Measurements from ENCODE around the gene COPS9. TPM values are rescaled to one million over a fixed set of nuclear protein-coding genes. Genes with fewer than 3 reads are reported as not detected.

COPS9 gene
- total RNA-seq, 1 experiment from 2014 or later: 202 TPM

DNA sequence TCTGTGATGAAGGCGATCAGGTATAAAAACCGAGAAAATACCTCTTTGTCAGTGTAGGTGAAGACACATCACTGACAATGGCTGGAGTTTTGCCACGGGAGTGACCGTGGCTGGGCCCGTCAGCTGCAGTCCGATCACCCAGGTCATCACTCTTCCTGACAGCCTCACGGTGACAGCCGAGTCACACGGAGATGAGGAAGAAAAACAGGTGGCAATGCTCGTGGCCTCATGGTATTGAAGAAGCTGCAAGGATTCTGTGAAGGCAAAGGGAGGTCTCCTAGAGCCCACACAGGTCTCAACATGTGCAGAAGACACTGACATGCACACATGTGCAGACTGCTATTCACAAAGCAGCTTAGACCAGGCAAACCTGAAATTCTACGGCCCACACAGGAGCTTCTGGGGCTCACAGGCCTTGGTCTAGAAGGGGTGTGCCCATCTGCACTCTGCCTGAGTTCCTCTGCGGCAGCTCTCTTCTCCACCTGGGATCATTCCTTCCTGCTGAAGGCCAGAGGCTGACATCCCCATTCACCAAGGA is 7.4 kb downstream of the COPS9 start:
- TF ChIP-seq, protein P1, sequence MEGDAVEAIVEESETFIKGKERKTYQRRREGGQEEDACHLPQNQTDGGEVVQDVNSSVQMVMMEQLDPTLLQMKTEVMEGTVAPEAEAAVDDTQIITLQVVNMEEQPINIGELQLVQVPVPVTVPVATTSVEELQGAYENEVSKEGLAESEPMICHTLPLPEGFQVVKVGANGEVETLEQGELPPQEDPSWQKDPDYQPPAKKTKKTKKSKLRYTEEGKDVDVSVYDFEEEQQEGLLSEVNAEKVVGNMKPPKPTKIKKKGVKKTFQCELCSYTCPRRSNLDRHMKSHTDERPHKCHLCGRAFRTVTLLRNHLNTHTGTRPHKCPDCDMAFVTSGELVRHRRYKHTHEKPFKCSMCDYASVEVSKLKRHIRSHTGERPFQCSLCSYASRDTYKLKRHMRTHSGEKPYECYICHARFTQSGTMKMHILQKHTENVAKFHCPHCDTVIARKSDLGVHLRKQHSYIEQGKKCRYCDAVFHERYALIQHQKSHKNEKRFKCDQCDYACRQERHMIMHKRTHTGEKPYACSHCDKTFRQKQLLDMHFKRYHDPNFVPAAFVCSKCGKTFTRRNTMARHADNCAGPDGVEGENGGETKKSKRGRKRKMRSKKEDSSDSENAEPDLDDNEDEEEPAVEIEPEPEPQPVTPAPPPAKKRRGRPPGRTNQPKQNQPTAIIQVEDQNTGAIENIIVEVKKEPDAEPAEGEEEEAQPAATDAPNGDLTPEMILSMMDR (conservative IDR thresholded peaks at IDR 0.05): no peak
- no peak for TF ChIP-seq EZH2 (IDR thresholded peaks at IDR 0.05; ENCODE audit: low read depth)
- Histone ChIP-seq H3K27ac (no peak overlapping the region), H4K20me1 (ENCODE audit: insufficient read depth) (no peaks in the 10 kb centered on the region; the same call in 1 of the 2 replicates), H3F3A (ENCODE audit: insufficient read depth, low read depth) (no peaks in the 10 kb centered on the region), H3K4me3 (no peak overlapping the region), H3K4me2 (no peak overlapping the region), H3K9me3 (ENCODE audit: insufficient read depth, low read depth) (no peaks in the 10 kb centered on the region), H3K36me3 (ENCODE audit: low read depth) (peaks cover 27% of the 10 kb centered on the region; the same call in 1 of the 2 replicates), H3K79me2 (ENCODE audit: low read depth) (peaks cover under 1% of the 10 kb centered on the region; the same call in 1 of the 2 replicates), H3K4me1 (replicated peaks; ENCODE audit: insufficient read depth) (no peaks in the 10 kb centered on the region), H2AFZ (no peak overlapping the region), H3K27me3 (ENCODE audit: insufficient read depth, low read depth) (no peaks in the 10 kb centered on the region), H3K9me2 (ENCODE audit: insufficient read depth) (no peaks in the 10 kb centered on the region)
- ChIA-PET CTCF (interaction anchor here (0.6 kb wide), 1 partner anchor 104 kb away, joined by 3 read pairs; the partner anchor contains the start of gene NDUFA10), POLR2A (ENCODE audit: unreplicated experiment) (no interaction called here)
- BruUV-seq (replicated peaks): no TSS peak
- intact Hi-C loops (cut with micrococcal nuclease; ENCODE audit: unreplicated experiment): no loop called here
- DNase-seq: no peak

DNA sequence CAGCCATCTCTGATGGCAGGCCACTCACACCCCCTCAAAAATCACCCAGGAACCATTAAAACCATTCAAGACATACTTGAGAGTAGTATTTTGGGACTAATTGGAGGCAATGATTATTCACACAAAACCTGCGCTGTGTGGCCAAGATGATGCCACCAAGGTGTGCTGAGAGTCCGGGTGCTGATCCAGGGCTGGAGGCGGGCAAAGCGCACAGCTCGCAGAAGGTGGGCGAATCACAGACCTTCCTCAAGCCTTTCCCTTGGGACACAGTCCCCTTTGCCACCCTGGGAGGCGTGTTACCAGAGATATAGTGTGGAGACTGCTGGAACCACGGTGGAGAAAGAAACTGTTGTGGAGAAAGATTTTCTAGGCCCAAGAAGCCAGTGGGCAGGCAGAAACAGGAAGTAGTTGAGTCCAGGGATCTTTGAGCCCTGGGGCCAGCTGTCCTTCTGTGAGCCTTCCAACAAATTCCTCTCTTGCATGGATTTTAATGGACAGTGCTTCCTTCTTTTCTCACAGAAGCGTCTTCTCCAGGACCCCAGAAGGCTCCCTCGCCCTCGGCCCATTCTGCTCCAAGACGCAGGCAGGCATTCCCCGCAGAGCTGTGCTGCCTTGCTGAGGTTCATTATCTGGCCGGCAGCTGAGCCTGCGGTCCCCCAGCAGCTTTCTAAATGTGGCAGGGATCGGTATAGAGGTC is 8.0 kb downstream of the COPS9 start:
- Histone ChIP-seq H3K9me2 (ENCODE audit: insufficient read depth) (no peaks in the 10 kb centered on the region), H3K4me2 (no peak overlapping the region), H3K27me3 (ENCODE audit: insufficient read depth, low read depth) (no peaks in the 10 kb centered on the region), H3K4me1 (replicated peaks; ENCODE audit: insufficient read depth) (no peaks in the 10 kb centered on the region), H2AFZ (no peak overlapping the region), H3K9me3 (ENCODE audit: insufficient read depth, low read depth) (no peaks in the 10 kb centered on the region), H3K4me3 (no peak overlapping the region), H3F3A (ENCODE audit: insufficient read depth, low read depth) (no peaks in the 10 kb centered on the region), H3K79me2 (ENCODE audit: low read depth) (no peaks in the 10 kb centered on the region), H4K20me1 (ENCODE audit: insufficient read depth) (no peaks in the 10 kb centered on the region; the same call in 1 of the 2 replicates), H3K27ac (no peak overlapping the region), H3K36me3 (ENCODE audit: low read depth) (peaks cover 22% of the 10 kb centered on the region; the same call in 1 of the 2 replicates)
- DNase-seq: no peak
- CTCF ChIA-PET: no interaction called here
- BruUV-seq (replicated peaks): no TSS peak
- intact Hi-C loops (cut with micrococcal nuclease; ENCODE audit: unreplicated experiment): no loop called here
- POLR2A ChIA-PET (ENCODE audit: unreplicated experiment): no interaction called here
- no peak for TF ChIP-seq EZH2 (IDR thresholded peaks at IDR 0.05; ENCODE audit: low read depth)
- TF ChIP-seq, protein P1 (conservative IDR thresholded peaks at IDR 0.05): no peak

DNA sequence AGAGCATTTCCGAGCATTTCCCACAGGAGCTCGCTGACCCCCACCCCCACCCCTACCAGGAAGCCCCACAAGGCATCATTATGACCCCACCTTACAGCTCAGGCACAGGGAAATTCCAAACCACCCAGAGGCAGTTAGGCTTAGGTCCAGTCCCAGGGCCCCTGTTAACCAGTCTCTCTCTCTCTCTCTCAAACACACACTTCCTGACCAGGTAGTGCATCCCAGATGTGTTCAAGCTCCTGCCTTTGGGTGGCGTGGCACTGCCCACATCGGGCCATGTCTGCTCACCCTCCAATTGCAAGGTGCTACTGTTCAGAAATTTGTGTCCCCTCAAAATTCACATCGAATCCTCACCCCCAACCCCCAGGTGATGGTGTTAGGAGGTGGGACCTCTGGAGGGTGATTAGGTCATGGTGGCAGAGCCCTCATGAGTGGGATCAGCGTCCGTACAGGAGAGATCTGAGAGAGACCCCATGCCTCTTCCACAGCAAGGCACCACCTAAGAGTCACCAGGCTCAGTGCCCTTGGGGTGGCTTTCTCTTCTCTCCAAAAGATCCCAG is 8.8 kb downstream of the COPS9 start:
- Histone ChIP-seq H3K4me3 (no peak overlapping the region), H3K9me2 (ENCODE audit: insufficient read depth) (no peaks in the 10 kb centered on the region), H3F3A (ENCODE audit: insufficient read depth, low read depth) (no peaks in the 10 kb centered on the region), H3K9me3 (ENCODE audit: insufficient read depth, low read depth) (no peaks in the 10 kb centered on the region), H4K20me1 (ENCODE audit: insufficient read depth) (no peaks in the 10 kb centered on the region; the same call in 1 of the 2 replicates), H3K79me2 (ENCODE audit: low read depth) (no peaks in the 10 kb centered on the region), H3K36me3 (ENCODE audit: low read depth) (peaks cover 15% of the 10 kb centered on the region; the same call in 1 of the 2 replicates), H3K4me2 (no peak overlapping the region), H3K27ac (no peak overlapping the region), H3K4me1 (replicated peaks; ENCODE audit: insufficient read depth) (no peaks in the 10 kb centered on the region), H2AFZ (no peak overlapping the region), H3K27me3 (ENCODE audit: insufficient read depth, low read depth) (no peaks in the 10 kb centered on the region)
- no TSS peak for BruUV-seq (replicated peaks)
- DNase-seq: no peak
- intact Hi-C loops (cut with micrococcal nuclease; ENCODE audit: unreplicated experiment): no loop called here
- ChIA-PET POLR2A (ENCODE audit: unreplicated experiment) (no interaction called here), CTCF (no interaction called here)
- TF ChIP-seq EZH2 (IDR thresholded peaks at IDR 0.05; ENCODE audit: low read depth): no peak
- TF ChIP-seq, protein P1 (conservative IDR thresholded peaks at IDR 0.05): no peak
